ENCODE data around the gene CYSTM1.
"Not testable (repeated sequence)": the region's sequence is repeated elsewhere in the genome, so short reads cannot be mapped to it uniquely, and the experiment has no call there.

Gene CYSTM1

GRCh38 chr5:140192715-140193430 is 17.9 kb downstream of the CYSTM1 start:
- Histone ChIP-seq H3K36me3 (ENCODE audit: control insufficient read depth in 4 of 4, insufficient read depth in 4 of 4, low read length in 3 of 4) (no peaks in the 10 kb centered on the region), H3K27ac (ENCODE audit: insufficient read depth in 1 of 2, low read depth in 1 of 2, low read length in 2 of 2, poor library complexity in 1 of 2, severe bottlenecking in 2 of 2) (no peak overlapping the region), H3K27me3 (replicated peaks in 2 of 5; ENCODE audit: control insufficient read depth in 4 of 5, insufficient read depth in 5 of 5, low read length in 4 of 5) (no peaks in the 10 kb centered on the region), H3K4me3 (ENCODE audit: control insufficient read depth in 1 of 7, extremely low read depth in 1 of 7, insufficient read depth in 4 of 7, low read depth in 2 of 7, low read length in 6 of 7) (no peak overlapping the region), H3K9me3 (ENCODE audit: control extremely low read depth in 1 of 5, control insufficient read depth in 4 of 5, insufficient read depth in 2 of 5, low read depth in 1 of 5, low read length in 4 of 5) (no peaks in the 10 kb centered on the region), H3K4me1 (ENCODE audit: control extremely low read depth in 1 of 4, control insufficient read depth in 4 of 4, insufficient read depth in 4 of 4, low read length in 3 of 4) (no peaks in the 10 kb centered on the region)
- ChIA-PET POLR2A (no interaction called here), CTCF (no interaction called here)
- DNase-seq = no peak
- WGBS (ENCODE audit: insufficient coverage) = 97% methylated on average over 4 of the region's 5 CpGs

GRCh38 chr5:140194662-140195061 is 19.7 kb downstream of the CYSTM1 start:
- POLR2A ChIA-PET = no interaction called here

GRCh38 chr5:140196115-140196814 is 21.3 kb downstream of the CYSTM1 start:
- H3K9me3 ChIP-seq (ENCODE audit: control extremely low read depth in 1 of 5, control insufficient read depth in 4 of 5, insufficient read depth in 2 of 5, low read depth in 1 of 5, low read length in 4 of 5) = no peaks in the 10 kb centered on the region
- ChIA-PET POLR2A (interaction anchor here (0.5 to 0.7 kb wide), 2 partner anchors 10 to 533 kb away, joined by 3 read pairs; no protein-coding TSS in a partner anchor), CTCF (no interaction called here)
- no peak overlapping the region for H3K4me3 ChIP-seq (ENCODE audit: control insufficient read depth in 1 of 7, extremely low read depth in 1 of 7, insufficient read depth in 4 of 7, low read depth in 2 of 7, low read length in 6 of 7)
- 17% methylated on average over 1 of the region's 2 CpGs for WGBS (ENCODE audit: insufficient coverage)
- DNase-seq = peak in 2 of 3 donors; percentile 26 to 29
- no peaks in the 10 kb centered on the region for H3K36me3 ChIP-seq (ENCODE audit: control insufficient read depth in 4 of 4, insufficient read depth in 4 of 4, low read length in 3 of 4)
- H3K4me1 ChIP-seq (ENCODE audit: control extremely low read depth in 1 of 4, control insufficient read depth in 4 of 4, insufficient read depth in 4 of 4, low read length in 3 of 4) = no peaks in the 10 kb centered on the region
- no peak overlapping the region for H3K27ac ChIP-seq (ENCODE audit: insufficient read depth in 1 of 2, low read depth in 1 of 2, low read length in 2 of 2, poor library complexity in 1 of 2, severe bottlenecking in 2 of 2)
- H3K27me3 ChIP-seq (replicated peaks in 2 of 5; ENCODE audit: control insufficient read depth in 4 of 5, insufficient read depth in 5 of 5, low read length in 4 of 5) = no peaks in the 10 kb centered on the region

More at GRCh38 chr5:140194662-140195061, 19.7 kb downstream of the CYSTM1 start:
- no peak overlapping the region for H3K4me3 ChIP-seq (ENCODE audit: control insufficient read depth in 1 of 7, extremely low read depth in 1 of 7, insufficient read depth in 4 of 7, low read depth in 2 of 7, low read length in 6 of 7)
- H3K27ac ChIP-seq (ENCODE audit: insufficient read depth in 1 of 2, low read depth in 1 of 2, low read length in 2 of 2, poor library complexity in 1 of 2, severe bottlenecking in 2 of 2) = no peak overlapping the region
- H3K9me3 ChIP-seq (ENCODE audit: control extremely low read depth in 1 of 5, control insufficient read depth in 4 of 5, insufficient read depth in 2 of 5, low read depth in 1 of 5, low read length in 4 of 5) = no peaks in the 10 kb centered on the region
- CTCF ChIA-PET = no interaction called here
- no peaks in the 10 kb centered on the region for H3K4me1 ChIP-seq (ENCODE audit: control extremely low read depth in 1 of 4, control insufficient read depth in 4 of 4, insufficient read depth in 4 of 4, low read length in 3 of 4)
- no peak for DNase-seq
- H3K36me3 ChIP-seq (ENCODE audit: control insufficient read depth in 4 of 4, insufficient read depth in 4 of 4, low read length in 3 of 4) = no peaks in the 10 kb centered on the region
- 100% methylated on average over 1 of the region's 2 CpGs for WGBS (ENCODE audit: insufficient coverage)
- no peaks in the 10 kb centered on the region for H3K27me3 ChIP-seq (replicated peaks in 2 of 5; ENCODE audit: control insufficient read depth in 4 of 5, insufficient read depth in 5 of 5, low read length in 4 of 5)

GRCh38 chr5:140197023-140197422 is 22.0 kb downstream of the CYSTM1 start:
- no peak overlapping the region for H3K4me3 ChIP-seq (ENCODE audit: control insufficient read depth in 1 of 7, extremely low read depth in 1 of 7, insufficient read depth in 4 of 7, low read depth in 2 of 7, low read length in 6 of 7)
- no peak for DNase-seq
- H3K4me1 ChIP-seq (ENCODE audit: control extremely low read depth in 1 of 4, control insufficient read depth in 4 of 4, insufficient read depth in 4 of 4, low read length in 3 of 4) = no peaks in the 10 kb centered on the region
- H3K27me3 ChIP-seq (replicated peaks in 2 of 5; ENCODE audit: control insufficient read depth in 4 of 5, insufficient read depth in 5 of 5, low read length in 4 of 5) = no peaks in the 10 kb centered on the region
- ChIA-PET POLR2A (no interaction called here), CTCF (interaction anchor here (1.0 to 2.0 kb wide), 3 partner anchors 7 to 12 kb away, joined by 3 to 5 read pairs (median 4); no protein-coding TSS in a partner anchor)
- H3K27ac ChIP-seq (ENCODE audit: insufficient read depth in 1 of 2, low read depth in 1 of 2, low read length in 2 of 2, poor library complexity in 1 of 2, severe bottlenecking in 2 of 2) = no peak overlapping the region
- H3K36me3 ChIP-seq (ENCODE audit: control insufficient read depth in 4 of 4, insufficient read depth in 4 of 4, low read length in 3 of 4) = no peaks in the 10 kb centered on the region
- no peaks in the 10 kb centered on the region for H3K9me3 ChIP-seq (ENCODE audit: control extremely low read depth in 1 of 5, control insufficient read depth in 4 of 5, insufficient read depth in 2 of 5, low read depth in 1 of 5, low read length in 4 of 5)
- WGBS (ENCODE audit: insufficient coverage) = 93% methylated on average over 2 of the region's 2 CpGs

- H3K27ac ChIP-seq (ENCODE audit: insufficient read depth in 1 of 2, low read depth in 1 of 2, low read length in 2 of 2, poor library complexity in 1 of 2, severe bottlenecking in 2 of 2); POLR2A ChIA-PET; H3K4me3 ChIP-seq (ENCODE audit: control insufficient read depth in 1 of 7, extremely low read depth in 1 of 7, insufficient read depth in 4 of 7, low read depth in 2 of 7, low read length in 6 of 7); H3K27me3 ChIP-seq (replicated peaks in 2 of 5; ENCODE audit: control insufficient read depth in 4 of 5, insufficient read depth in 5 of 5, low read length in 4 of 5); H3K4me1 ChIP-seq (ENCODE audit: control extremely low read depth in 1 of 4, control insufficient read depth in 4 of 4, insufficient read depth in 4 of 4, low read length in 3 of 4); H3K9me3 ChIP-seq (ENCODE audit: control extremely low read depth in 1 of 5, control insufficient read depth in 4 of 5, insufficient read depth in 2 of 5, low read depth in 1 of 5, low read length in 4 of 5); DNase-seq; H3K36me3 ChIP-seq (ENCODE audit: control insufficient read depth in 4 of 4, insufficient read depth in 4 of 4, low read length in 3 of 4): not testable (repeated sequence)
- CTCF ChIA-PET = interaction anchor here (2.0 kb wide), 1 partner anchor 8 kb away, joined by 5 read pairs; no protein-coding TSS in a partner anchor
- no CpG with 5 or more reads among the region's 1 CpG for WGBS (ENCODE audit: insufficient coverage)
Observed at GRCh38 chr5:140198915-140199314, 23.9 kb downstream of the CYSTM1 start.

- Histone ChIP-seq H3K4me3 (ENCODE audit: control insufficient read depth in 1 of 7, extremely low read depth in 1 of 7, insufficient read depth in 4 of 7, low read depth in 2 of 7, low read length in 6 of 7) (no peak overlapping the region), H3K9me3 (ENCODE audit: control extremely low read depth in 1 of 5, control insufficient read depth in 4 of 5, insufficient read depth in 2 of 5, low read depth in 1 of 5, low read length in 4 of 5) (no peaks in the 10 kb centered on the region), H3K27ac (ENCODE audit: insufficient read depth in 1 of 2, low read depth in 1 of 2, low read length in 2 of 2, poor library complexity in 1 of 2, severe bottlenecking in 2 of 2) (no peak overlapping the region), H3K27me3 (replicated peaks in 2 of 5; ENCODE audit: control insufficient read depth in 4 of 5, insufficient read depth in 5 of 5, low read length in 4 of 5) (no peaks in the 10 kb centered on the region), H3K4me1 (ENCODE audit: control extremely low read depth in 1 of 4, control insufficient read depth in 4 of 4, insufficient read depth in 4 of 4, low read length in 3 of 4) (peaks cover 9 to 18% (median 10%) of the 10 kb centered on the region in 4 experiments), H3K36me3 (ENCODE audit: control insufficient read depth in 4 of 4, insufficient read depth in 4 of 4, low read length in 3 of 4) (no peaks in the 10 kb centered on the region)
- ChIA-PET CTCF (no interaction called here), POLR2A (no interaction called here)
- 87% methylated on average over 3 of the region's 4 CpGs for WGBS (ENCODE audit: insufficient coverage)
- DNase-seq = no peak
Observed at GRCh38 chr5:140202078-140202477, 27.1 kb downstream of the CYSTM1 start.

GRCh38 chr5:140202610-140203009 is 27.6 kb downstream of the CYSTM1 start:
- CTCF ChIA-PET = no interaction called here

More at GRCh38 chr5:140202610-140203009, 27.6 kb downstream of the CYSTM1 start:
- Histone ChIP-seq H3K27me3 (replicated peaks in 2 of 5; ENCODE audit: control insufficient read depth in 4 of 5, insufficient read depth in 5 of 5, low read length in 4 of 5) (no peaks in the 10 kb centered on the region), H3K27ac (ENCODE audit: insufficient read depth in 1 of 2, low read depth in 1 of 2, low read length in 2 of 2, poor library complexity in 1 of 2, severe bottlenecking in 2 of 2) (no peak overlapping the region), H3K9me3 (ENCODE audit: control extremely low read depth in 1 of 5, control insufficient read depth in 4 of 5, insufficient read depth in 2 of 5, low read depth in 1 of 5, low read length in 4 of 5) (no peaks in the 10 kb centered on the region), H3K36me3 (ENCODE audit: control insufficient read depth in 4 of 4, insufficient read depth in 4 of 4, low read length in 3 of 4) (no peaks in the 10 kb centered on the region), H3K4me3 (ENCODE audit: control insufficient read depth in 1 of 7, extremely low read depth in 1 of 7, insufficient read depth in 4 of 7, low read depth in 2 of 7, low read length in 6 of 7) (no peak overlapping the region), H3K4me1 (ENCODE audit: control extremely low read depth in 1 of 4, control insufficient read depth in 4 of 4, insufficient read depth in 4 of 4, low read length in 3 of 4) (peaks cover 9 to 23% (median 10%) of the 10 kb centered on the region in 4 experiments)
- POLR2A ChIA-PET = no interaction called here
- WGBS (ENCODE audit: insufficient coverage) = no CpG with 5 or more reads among the region's 2 CpGs
- DNase-seq = no peak

All from common myeloid progenitor, CD34-positive (primary cell).